Small intestine (tissue), 7 donors: Measurements from ENCODE around the gene SERTAD3. TPM values are rescaled to one million over a fixed set of nuclear protein-coding genes. Genes with fewer than 3 reads are reported as not detected.
A peak's percentile ranks its signal among the peaks of the same experiment; 100 is the strongest.

Experiments used
- DNase-seq, 2 donors: peaks; one replicate each; pipeline versions ENCODE4 v3.0.0 to v3.0.0-alpha.2; 2013
- FAIRE-seq: peaks from 2 replicates; lab custom pipeline; 2012; peaks lifted over from hg19 to GRCh38; lab: Jason Lieb, UNC
- H3K27ac ChIP-seq, 3 donors: one replicate each; pipeline ENCODE4 v1.5.1; 2013; ENCODE audit warnings: low read length in 2 of 3, mild to moderate bottlenecking in 2 of 3, control low read depth in 1 of 3, inconsistent platforms in 1 of 3, low read depth in 1 of 3, moderate library complexity in 1 of 3
- H3K27me3 ChIP-seq, 3 donors: one replicate each; pipeline ENCODE4 v1.6.1; 2013; ENCODE audit warnings: low read length in 3 of 3, inconsistent platforms in 1 of 3; ENCODE audit not compliant: control insufficient read depth in 3 of 3, insufficient read depth in 3 of 3
- H3K36me3 ChIP-seq, 3 donors: one replicate each; pipeline ENCODE4 v1.6.1; 2013; ENCODE audit warnings: low read length in 3 of 3, inconsistent platforms in 1 of 3, low read depth in 1 of 3, mild to moderate bottlenecking in 1 of 3, moderate library complexity in 1 of 3; ENCODE audit not compliant: control insufficient read depth in 3 of 3, insufficient read depth in 2 of 3
- H3K4me1 ChIP-seq, 3 donors: one replicate each; pipeline ENCODE4 v1.6.1; 2013; ENCODE audit warnings: low read length in 2 of 3, inconsistent platforms in 1 of 3, low read depth in 1 of 3, mild to moderate bottlenecking in 1 of 3, moderate library complexity in 1 of 3; ENCODE audit not compliant: control insufficient read depth in 3 of 3, insufficient read depth in 2 of 3
- H3K4me3 ChIP-seq, 3 donors: one replicate each; pipeline ENCODE4 v1.5.1; 2013; ENCODE audit warnings: low read length in 3 of 3, control low read depth in 1 of 3, inconsistent platforms in 1 of 3, low read depth in 1 of 3, mild to moderate bottlenecking in 1 of 3, moderate library complexity in 1 of 3
- H3K9me3 ChIP-seq, 2 donors: one replicate each; pipeline ENCODE4 v1.6.1; 2013; ENCODE audit warnings: low read depth in 1 of 2, low read length in 1 of 2; ENCODE audit not compliant: control insufficient read depth in 2 of 2, insufficient read depth in 1 of 2
- WGBS, 3 donors: extraction: QIAGEN DNeasy Blood & Tissue Kit; methylation state at CpG; one replicate each; pipeline ENCODE4 v1.1.7; 2013; 5-methylcytosine and 5-hydroxymethylcytosine counted together
- polyA plus RNA-seq, 4 donors: library from polyadenylated mRNA; stranded (reverse) in 3 of 4; unstranded in 1 of 4; fragments of 200-250 nt in 3 of 4; fragments of 120-200 nt in 1 of 4; gene quantifications; one replicate each; pipeline versions ENCODE4 v1.2.1 to v1.2.3, GENCODE V29; 2013
- donor health status: healthy with polysubstance abuse.
- donor health status: control.
- donor health status: control.
- donor health status: Bipolar disorder and iron deficiency.
- donor health status: healthy.

Gene SERTAD3
- polyA plus RNA-seq, 4 donors: 21.3 to 31.3 (median 28.0) TPM

DNA sequence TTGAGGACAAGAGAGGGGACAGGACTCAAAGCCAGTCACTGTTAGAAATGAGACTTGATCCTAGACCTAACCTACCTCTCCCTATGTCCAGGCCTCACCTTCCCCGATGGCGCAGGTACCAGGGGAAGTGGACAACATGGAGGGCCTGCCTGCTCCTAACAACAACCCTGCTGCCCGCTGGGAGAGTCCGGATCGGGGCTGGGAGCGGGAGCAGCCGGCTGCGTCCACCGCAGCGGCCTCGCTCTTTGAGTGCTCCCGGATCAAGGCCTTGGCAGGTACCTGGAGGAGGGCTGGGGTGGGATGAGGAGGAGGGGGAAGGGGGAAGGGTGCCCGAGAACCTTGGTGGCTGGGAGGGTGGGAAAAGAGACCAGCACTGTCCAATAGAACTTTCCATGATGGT, 28.4 kb upstream of the SERTAD3 start:
- DNase-seq: no peak
- 91 to 96% (median 95%) methylated on average over 13 of the region's 13 CpGs for WGBS, 3 donors

DNA sequence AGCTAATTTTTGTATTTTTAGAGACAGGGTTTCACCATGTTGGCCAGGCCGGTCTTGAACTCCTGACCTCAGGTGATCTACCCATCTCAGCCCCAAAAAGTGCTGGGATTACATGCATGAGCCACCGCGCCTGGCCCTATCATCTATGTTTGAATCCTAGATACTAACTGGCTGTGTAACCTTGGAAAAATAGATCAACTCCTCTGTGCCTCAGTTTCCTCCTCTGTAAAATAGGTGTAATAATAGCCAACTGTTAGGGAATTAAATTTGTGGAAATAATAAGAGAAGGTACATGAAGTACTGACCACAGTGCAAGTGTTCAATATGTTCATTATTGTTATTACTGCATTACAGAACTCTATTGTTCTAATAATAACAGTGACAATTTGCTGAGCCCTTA, 27.0 kb upstream of the SERTAD3 start:
- 97 to 99% (median 99%) methylated on average over 3 of the region's 3 CpGs for WGBS, 3 donors
- no peak for FAIRE-seq
- Histone ChIP-seq H3K27ac (no peak overlapping the region), H3K4me3 (no peak overlapping the region), H3K27me3 (peaks cover 0 to 17% (median 0%) of the 10 kb centered on the region in 3 donors), H3K4me1 (peaks cover 0 to 10% (median 0%) of the 10 kb centered on the region in 3 donors), H3K9me3 (no peaks in the 10 kb centered on the region), H3K36me3 (no peaks in the 10 kb centered on the region)
- DNase-seq: no peak

More for the DNA sequence above, 28.4 kb upstream of the SERTAD3 start:
- FAIRE-seq: no peak
- no peaks in the 10 kb centered on the region for H3K9me3 ChIP-seq
- peaks cover 0 to 6% (median 0%) of the 10 kb centered on the region in 3 donors for H3K27me3 ChIP-seq
- H3K4me3 ChIP-seq: no peak overlapping the region
- no peaks in the 10 kb centered on the region for H3K4me1 ChIP-seq
- no peaks in the 10 kb centered on the region for H3K36me3 ChIP-seq
- H3K27ac ChIP-seq: no peak overlapping the region

DNA sequence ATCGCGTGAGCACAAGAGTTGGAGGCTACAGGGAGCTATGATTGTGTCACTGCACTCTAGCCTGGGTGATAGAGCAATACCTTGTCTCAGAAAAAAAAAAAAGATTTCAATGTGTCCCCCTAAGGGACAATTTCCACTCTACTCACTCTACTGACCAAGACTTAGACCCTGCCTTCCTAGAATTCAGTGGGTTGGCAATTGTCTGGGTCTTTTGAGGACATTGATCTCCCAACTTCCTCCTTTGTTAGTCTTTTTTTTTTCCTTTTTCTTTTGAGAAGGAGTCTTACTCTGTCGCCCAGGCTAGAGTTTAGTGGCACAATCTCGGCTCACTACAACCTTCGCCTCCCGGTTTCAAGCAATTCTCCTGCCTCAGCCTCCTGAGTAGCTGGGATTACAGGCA, 24.9 kb upstream of the SERTAD3 start:
- H3K9me3 ChIP-seq: no peaks in the 10 kb centered on the region
- 92 to 94% (median 92%) methylated on average over 6 of the region's 6 CpGs for WGBS, 3 donors
- FAIRE-seq (no peak), DNase-seq (no peak)
- H3K27me3 ChIP-seq: peaks cover 0 to 18% (median 0%) of the 10 kb centered on the region in 3 donors
- H3K36me3 ChIP-seq: no peaks in the 10 kb centered on the region
- H3K27ac ChIP-seq: no peak overlapping the region
- H3K4me3 ChIP-seq: no peak overlapping the region
- peaks cover 0 to 23% (median 3%) of the 10 kb centered on the region in 3 donors for H3K4me1 ChIP-seq

DNA sequence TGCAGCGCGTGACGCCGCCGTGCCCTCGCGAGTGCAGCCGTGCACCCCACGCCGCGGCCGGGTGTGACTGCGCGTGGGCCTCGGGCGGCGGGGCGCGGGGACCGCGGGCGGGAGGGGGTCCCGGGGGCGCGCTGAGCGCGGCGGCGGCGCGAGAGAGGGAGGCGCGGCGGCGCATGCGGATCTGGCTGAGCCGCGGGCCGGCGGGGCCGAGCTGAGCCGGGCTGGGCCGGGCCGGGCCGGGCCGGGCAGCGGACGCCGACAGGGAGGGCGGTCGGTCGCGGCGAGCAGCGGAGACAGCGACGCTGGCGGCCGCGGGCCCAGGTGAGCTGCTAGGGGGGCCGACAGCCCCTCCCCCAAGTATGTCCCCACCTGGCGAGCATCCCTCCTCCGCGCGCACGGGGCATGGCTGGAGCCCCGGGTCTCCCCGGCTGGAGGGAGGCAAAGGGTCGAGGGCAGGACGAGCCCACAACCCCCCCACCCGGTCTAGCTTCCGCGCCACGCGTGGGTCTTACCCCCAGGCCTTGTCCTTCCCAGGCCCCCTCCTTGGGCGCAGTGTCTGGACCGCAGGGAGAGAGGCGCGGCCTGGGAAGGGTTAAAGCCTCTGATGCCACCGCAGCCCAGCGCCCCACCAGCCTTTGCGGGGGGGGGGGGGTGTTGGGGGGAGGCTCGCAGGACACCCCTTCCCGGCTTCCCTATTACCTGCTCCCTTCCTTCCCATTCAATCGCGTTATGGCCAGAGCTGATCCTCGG, 23.0 kb upstream of the SERTAD3 start, which contains the start of gene SPTBN4:
Gene SPTBN4, plus strand, starts transcription at position 17 of the 750 bp plus-strand sequence. CDS start 5,621 bp downstream, outside the sequence.
- Histone ChIP-seq H3K27me3 (peaks cover 0 to 18% (median 0%) of the 10 kb centered on the region in 3 donors), H3K27ac (peak within 1 kb of the TSS; percentile 31 to 57 (median 39)), H3K4me1 (peaks cover 0 to 24% (median 3%) of the 10 kb centered on the region in 3 donors), H3K4me3 (peak within 1 kb of the TSS in 2 of 3 donors; percentile 27 to 46), H3K36me3 (no peaks in the 10 kb centered on the region), H3K9me3 (no peaks in the 10 kb centered on the region)
- DNase-seq (peak in 1 of 2 donors; percentile 35), FAIRE-seq (no peak)
- 7 to 20% (median 13%) methylated on average over 14 to 87 of the region's 87 CpGs for WGBS, 3 donors

DNA sequence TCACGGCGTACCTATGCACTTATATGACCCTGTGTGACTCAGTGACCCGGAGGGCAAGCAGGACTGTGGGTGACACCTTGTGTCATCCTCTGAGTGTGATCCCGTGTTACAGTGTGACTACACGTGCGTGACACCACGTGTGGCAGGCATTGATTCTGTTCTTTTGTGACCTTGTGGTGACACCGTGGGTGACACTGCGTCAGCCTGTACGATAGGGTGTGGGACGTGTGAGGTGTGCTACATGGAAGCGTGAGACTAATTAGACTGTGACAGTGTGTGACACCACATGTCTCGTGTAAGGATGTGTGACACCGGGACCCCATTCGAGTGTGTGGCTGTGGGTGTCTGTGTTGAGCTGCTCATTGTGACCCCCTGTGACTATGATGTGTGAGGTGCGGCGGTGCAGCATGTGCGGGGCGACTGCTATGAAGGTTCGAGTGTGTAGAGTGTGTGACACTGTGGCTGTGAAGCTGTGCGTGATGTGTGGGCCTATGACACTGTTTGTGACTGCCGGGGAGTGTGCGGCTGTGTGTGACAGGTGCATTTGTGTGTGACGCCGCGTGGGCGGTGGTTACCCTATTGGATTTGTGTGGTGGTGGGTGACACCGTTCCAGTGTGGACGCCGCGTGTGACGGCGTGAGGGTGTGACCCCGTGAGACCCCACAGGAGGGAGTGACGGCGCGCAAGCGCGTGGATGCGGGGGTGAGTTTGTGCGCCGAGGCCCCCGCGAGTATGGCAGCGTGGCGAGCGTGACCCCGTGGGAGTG, 22.3 kb upstream of the SERTAD3 start:
- WGBS, 3 donors: 4 to 12% (median 7%) methylated on average over 40 to 48 of the region's 48 CpGs
- no peak for FAIRE-seq
- no peak for DNase-seq

DNA sequence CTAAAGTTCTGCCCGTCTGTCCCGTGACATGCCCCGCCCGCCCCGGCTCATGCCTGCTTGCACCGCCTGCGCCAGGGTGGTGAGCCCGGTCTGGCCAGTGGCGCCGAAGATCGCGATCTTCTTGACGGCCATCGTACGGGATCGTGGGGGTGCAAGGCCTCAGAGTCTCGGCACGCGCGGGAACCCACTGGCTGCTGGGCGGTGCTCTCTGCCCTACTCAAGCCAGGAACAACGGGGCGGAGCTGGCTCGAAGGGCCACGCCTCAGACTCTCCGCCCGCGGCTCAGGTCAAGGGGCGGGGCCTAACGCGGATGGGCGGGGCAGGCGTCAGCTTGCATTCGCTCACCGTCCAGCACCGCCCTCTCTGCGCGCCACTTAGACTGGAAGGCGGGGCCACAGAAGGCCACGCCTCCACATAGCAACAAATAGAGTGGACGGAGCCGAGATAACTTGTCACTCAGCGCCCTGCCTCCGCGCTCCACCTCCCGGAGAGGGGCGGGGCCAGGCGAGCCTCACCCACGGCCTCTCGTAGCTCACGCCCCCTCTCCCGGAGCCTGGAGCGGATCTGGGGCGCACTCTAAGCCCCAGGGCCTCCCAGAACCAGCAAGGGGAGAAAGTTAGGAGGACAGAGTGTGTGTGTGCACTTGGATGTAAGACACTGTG, 21.6 kb upstream of the SERTAD3 start, which contains the start of gene BLVRB:
Gene BLVRB, minus strand, starts transcription at position 189 of the 662 bp plus-strand sequence. Its CDS starts 57 bp downstream, at position 132.
- Histone ChIP-seq H3K4me1 (peaks cover 0 to 27% (median 3%) of the 10 kb centered on the region in 3 donors), H3K9me3 (no peaks in the 10 kb centered on the region), H3K27ac (peak within 1 kb of the TSS; percentile 82 to 94 (median 93)), H3K4me3 (peak within 1 kb of the TSS; percentile 57 to 79 (median 65)), H3K27me3 (peaks cover 0 to 18% (median 0%) of the 10 kb centered on the region in 3 donors), H3K36me3 (peaks cover 0 to 5% (median 0%) of the 10 kb centered on the region in 3 donors)
- FAIRE-seq (no peak), DNase-seq (peak; percentile 100)
- 0% methylated on average over 35 to 54 of the region's 54 CpGs for WGBS, 3 donors

More for the DNA sequence above, 22.3 kb upstream of the SERTAD3 start:
- Histone ChIP-seq H3K27me3 (peaks cover 0 to 18% (median 0%) of the 10 kb centered on the region in 3 donors), H3K4me1 (peaks cover 0 to 27% (median 3%) of the 10 kb centered on the region in 3 donors), H3K9me3 (no peaks in the 10 kb centered on the region), H3K27ac (peak overlapping the region; percentile 31 to 57 (median 39)), H3K4me3 (peak overlapping the region in 2 of 3 donors; percentile 27 to 46), H3K36me3 (peaks cover 0 to 3% (median 0%) of the 10 kb centered on the region in 3 donors)

DNA sequence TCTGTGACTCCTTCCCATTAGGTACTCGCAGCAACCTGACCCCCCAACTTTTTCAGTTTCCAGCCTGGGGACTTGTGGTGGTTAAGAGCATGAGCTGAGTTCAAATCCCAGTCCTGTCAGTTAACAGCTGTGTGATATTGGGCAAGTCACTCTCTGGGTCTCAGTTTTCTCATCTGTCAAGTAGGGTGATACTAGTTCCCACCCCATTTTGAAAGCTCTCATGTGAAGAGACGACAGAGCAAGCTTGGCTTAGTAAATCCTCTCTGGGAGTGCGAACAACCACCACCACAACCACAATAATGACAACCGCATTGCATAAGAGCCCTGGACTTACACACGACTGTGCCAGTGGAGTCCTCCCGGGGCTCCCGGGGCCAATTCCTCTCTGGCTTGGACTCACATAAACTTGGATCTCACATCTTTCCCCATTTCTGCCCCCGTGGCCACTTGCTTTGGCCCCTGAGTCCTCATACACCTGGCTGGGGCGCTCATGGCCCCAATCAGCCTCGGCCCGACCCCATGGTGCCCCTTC, 21.0 kb upstream of the SERTAD3 start:
- peaks cover 0 to 18% (median 0%) of the 10 kb centered on the region in 3 donors for H3K27me3 ChIP-seq
- FAIRE-seq (no peak), DNase-seq (peak in 1 of 2 donors; percentile 68)
- H3K9me3 ChIP-seq: no peaks in the 10 kb centered on the region
- H3K27ac ChIP-seq: peak overlapping the region; percentile 82 to 94 (median 93)
- peak overlapping the region; percentile 57 to 79 (median 65) for H3K4me3 ChIP-seq
- peaks cover 0 to 5% (median 0%) of the 10 kb centered on the region in 3 donors for H3K36me3 ChIP-seq
- 9 to 12% (median 10%) methylated on average over 11 of the region's 11 CpGs for WGBS, 3 donors
- H3K4me1 ChIP-seq: peaks cover 0 to 27% (median 3%) of the 10 kb centered on the region in 3 donors
